Peyer's patch (tissue), 4 donors: Measurements from ENCODE around the gene MAN1C1.

Source experiments
- CTCF ChIP-seq, 6 experiments: fragments of 450-650 bp in 4 of 6; fragments of 200-600 bp in 2 of 6; sonication (generic) in 1 of 6; IDR thresholded peaks; one replicate each; pipeline ENCODE4 v1.5.1; 2017 to 2019; ENCODE audit warnings: antibody characterized with exemption in 6 of 6, mild to moderate bottlenecking in 3 of 6, moderate library complexity in 1 of 6
- POLR2A ChIP-seq, 2 donors: fragments of 450-650 bp; IDR thresholded peaks; one replicate each; pipeline ENCODE4 v1.5.1; 2017; ENCODE audit warnings: antibody characterized with exemption in 2 of 2, mild to moderate bottlenecking in 2 of 2, moderate library complexity in 2 of 2

GRCh38 chr1:25644962-25645361 lies 28.4 kb downstream of the MAN1C1 start:
- TF ChIP-seq POLR2A (IDR thresholded peaks at IDR 0.05) = no peak
- TF ChIP-seq CTCF (IDR thresholded peaks at IDR 0.05) = no peak
